ENCODE measurements around the gene CCDC74A. TPM values are rescaled to one million over a fixed set of nuclear protein-coding genes. Genes with fewer than 3 reads are reported as not detected.

The CCDC74A gene
- total and polyA plus RNA-seq, 9 of the 15 experiments (the other 6 are each of a cell fraction or from before 2014, with no cell fraction given): 1.1 to 38.1 (median 9.6) TPM

DNA sequence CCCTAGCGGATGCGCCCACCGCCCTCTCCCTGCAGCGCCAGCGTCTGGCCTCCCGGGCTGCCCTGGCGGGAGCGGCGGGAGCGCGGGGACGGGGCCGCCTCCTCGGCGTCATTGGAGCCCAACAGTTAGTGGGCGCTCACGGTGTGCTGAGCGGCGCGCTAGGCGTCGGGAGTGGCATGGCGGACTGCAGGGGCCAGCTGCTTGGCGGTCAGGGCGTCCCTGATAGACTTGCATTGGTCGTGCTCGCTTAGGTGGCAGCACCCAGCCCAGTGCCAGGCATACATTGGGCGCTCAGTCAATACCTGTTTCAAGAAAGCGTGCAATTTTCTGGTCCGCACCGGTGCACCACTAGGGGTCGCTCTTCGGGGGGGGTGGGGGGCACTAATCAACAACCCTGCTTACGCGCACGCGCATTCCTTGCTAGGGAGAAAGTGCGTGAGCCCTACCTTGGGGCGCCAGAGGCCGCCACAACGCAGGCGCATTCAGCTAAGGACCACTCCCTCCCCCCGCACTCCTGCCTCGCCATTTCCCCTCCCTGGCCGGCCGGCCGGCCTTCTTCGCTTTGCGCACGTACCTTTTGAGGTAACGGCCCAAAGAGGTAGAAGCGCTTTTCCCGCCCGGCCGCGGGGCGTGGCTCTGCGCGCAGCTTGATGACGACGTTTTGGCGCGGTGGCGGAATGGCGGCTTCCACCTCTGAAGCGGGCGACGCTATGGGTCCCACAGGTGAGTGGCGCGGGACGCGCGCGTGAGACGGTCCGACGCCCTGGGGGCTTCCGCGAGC, 35.1 kb upstream of the CCDC74A start (continued):
- TF ChIP-seq, protein P1, sequence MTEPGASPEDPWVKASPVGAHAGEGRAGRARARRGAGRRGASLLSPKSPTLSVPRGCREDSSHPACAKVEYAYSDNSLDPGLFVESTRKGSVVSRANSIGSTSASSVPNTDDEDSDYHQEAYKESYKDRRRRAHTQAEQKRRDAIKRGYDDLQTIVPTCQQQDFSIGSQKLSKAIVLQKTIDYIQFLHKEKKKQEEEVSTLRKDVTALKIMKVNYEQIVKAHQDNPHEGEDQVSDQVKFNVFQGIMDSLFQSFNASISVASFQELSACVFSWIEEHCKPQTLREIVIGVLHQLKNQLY (CRISPR knock-in tag; conservative IDR thresholded peaks at IDR 0.05): no peak
- TF ChIP-seq ZNF174 (CRISPR knock-in tag; IDR thresholded peaks at IDR 0.05): no peak
- TF ChIP-seq THRAP3 (IDR thresholded peaks at IDR 0.05; ENCODE audit: borderline replicate concordance): no peak
- TF ChIP-seq KDM2B (CRISPR knock-in tag; IDR thresholded peaks at IDR 0.05): no peak
- peak; percentile 37; the same call in 1 of the 2 replicates for TF ChIP-seq TOE1 (IDR thresholded peaks at IDR 0.05; ENCODE audit: borderline replicate concordance)
- no peak; the same call in 1 of the 2 replicates for TF ChIP-seq TOE1 (CRISPR knock-in tag; IDR thresholded peaks at IDR 0.05; ENCODE audit: borderline replicate concordance, low read depth)
- TF ChIP-seq MCM3 (IDR thresholded peaks at IDR 0.05): no peak
- TF ChIP-seq, protein P2, sequence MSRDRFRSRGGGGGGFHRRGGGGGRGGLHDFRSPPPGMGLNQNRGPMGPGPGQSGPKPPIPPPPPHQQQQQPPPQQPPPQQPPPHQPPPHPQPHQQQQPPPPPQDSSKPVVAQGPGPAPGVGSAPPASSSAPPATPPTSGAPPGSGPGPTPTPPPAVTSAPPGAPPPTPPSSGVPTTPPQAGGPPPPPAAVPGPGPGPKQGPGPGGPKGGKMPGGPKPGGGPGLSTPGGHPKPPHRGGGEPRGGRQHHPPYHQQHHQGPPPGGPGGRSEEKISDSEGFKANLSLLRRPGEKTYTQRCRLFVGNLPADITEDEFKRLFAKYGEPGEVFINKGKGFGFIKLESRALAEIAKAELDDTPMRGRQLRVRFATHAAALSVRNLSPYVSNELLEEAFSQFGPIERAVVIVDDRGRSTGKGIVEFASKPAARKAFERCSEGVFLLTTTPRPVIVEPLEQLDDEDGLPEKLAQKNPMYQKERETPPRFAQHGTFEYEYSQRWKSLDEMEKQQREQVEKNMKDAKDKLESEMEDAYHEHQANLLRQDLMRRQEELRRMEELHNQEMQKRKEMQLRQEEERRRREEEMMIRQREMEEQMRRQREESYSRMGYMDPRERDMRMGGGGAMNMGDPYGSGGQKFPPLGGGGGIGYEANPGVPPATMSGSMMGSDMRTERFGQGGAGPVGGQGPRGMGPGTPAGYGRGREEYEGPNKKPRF (IDR thresholded peaks at IDR 0.05; ENCODE audit: low read depth, low read length): no peak
- TF ChIP-seq, protein P3, sequence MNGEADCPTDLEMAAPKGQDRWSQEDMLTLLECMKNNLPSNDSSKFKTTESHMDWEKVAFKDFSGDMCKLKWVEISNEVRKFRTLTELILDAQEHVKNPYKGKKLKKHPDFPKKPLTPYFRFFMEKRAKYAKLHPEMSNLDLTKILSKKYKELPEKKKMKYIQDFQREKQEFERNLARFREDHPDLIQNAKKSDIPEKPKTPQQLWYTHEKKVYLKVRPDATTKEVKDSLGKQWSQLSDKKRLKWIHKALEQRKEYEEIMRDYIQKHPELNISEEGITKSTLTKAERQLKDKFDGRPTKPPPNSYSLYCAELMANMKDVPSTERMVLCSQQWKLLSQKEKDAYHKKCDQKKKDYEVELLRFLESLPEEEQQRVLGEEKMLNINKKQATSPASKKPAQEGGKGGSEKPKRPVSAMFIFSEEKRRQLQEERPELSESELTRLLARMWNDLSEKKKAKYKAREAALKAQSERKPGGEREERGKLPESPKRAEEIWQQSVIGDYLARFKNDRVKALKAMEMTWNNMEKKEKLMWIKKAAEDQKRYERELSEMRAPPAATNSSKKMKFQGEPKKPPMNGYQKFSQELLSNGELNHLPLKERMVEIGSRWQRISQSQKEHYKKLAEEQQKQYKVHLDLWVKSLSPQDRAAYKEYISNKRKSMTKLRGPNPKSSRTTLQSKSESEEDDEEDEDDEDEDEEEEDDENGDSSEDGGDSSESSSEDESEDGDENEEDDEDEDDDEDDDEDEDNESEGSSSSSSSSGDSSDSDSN (IDR thresholded peaks at IDR 0.05; ENCODE audit: borderline replicate concordance in 1 of 2, low read depth in 2 of 2, low read length in 2 of 2): peak; percentile 61 to 69; a peak in 2 of 4 replicates
- TF ChIP-seq PHF20 (IDR thresholded peaks at IDR 0.05; ENCODE audit: partially characterized antibody): peak; percentile 83
- TF ChIP-seq TEAD1 (CRISPR knock-in tag; IDR thresholded peaks at IDR 0.05): peak; percentile 34 to 87; a peak in 3 of 4 replicates

Measured in K562 (cell line).